ENCODE results near the gene TBRG1.

The TBRG1 gene

GRCh38 chr11:124629961-124630360 lies 7.3 kb downstream of the TBRG1 start:
- H3K4me3 ChIP-seq (ENCODE audit: low read depth, low read length), result no peak overlapping the region
- DNase-seq (ENCODE audit: low read depth), result no peak
- no peak for TF ChIP-seq CTCF (conservative IDR thresholded peaks at IDR 0.05; ENCODE audit: low read depth, low read length)

GRCh38 chr11:124633355-124633754 lies 10.7 kb downstream of the TBRG1 start:
- peak; percentile 64 for DNase-seq (ENCODE audit: low read depth)
- TF ChIP-seq CTCF (conservative IDR thresholded peaks at IDR 0.05; ENCODE audit: low read depth, low read length), result peak; percentile 70

GRCh38 chr11:124635932-124636331 lies 13.3 kb downstream of the TBRG1 start:
- TF ChIP-seq CTCF (conservative IDR thresholded peaks at IDR 0.05; ENCODE audit: low read depth, low read length), result no peak
- DNase-seq (ENCODE audit: low read depth), result no peak
- no peak overlapping the region for H3K4me3 ChIP-seq (ENCODE audit: low read depth, low read length)

More at GRCh38 chr11:124633355-124633754, 10.7 kb downstream of the TBRG1 start:
- H3K4me3 ChIP-seq (ENCODE audit: low read depth, low read length), result no peak overlapping the region

- TF ChIP-seq CTCF (conservative IDR thresholded peaks at IDR 0.05; ENCODE audit: low read depth, low read length), result no peak
Observed at GRCh38 chr11:124638500-124638899, 15.8 kb downstream of the TBRG1 start.

GRCh38 chr11:124639186-124639585 lies 16.5 kb downstream of the TBRG1 start:
- no peak for TF ChIP-seq CTCF (conservative IDR thresholded peaks at IDR 0.05; ENCODE audit: low read depth, low read length)
- no peak overlapping the region for H3K4me3 ChIP-seq (ENCODE audit: low read depth, low read length)

More at GRCh38 chr11:124638500-124638899, 15.8 kb downstream of the TBRG1 start:
- H3K4me3 ChIP-seq (ENCODE audit: low read depth, low read length), result no peak overlapping the region
- no peak for DNase-seq (ENCODE audit: low read depth)

GRCh38 chr11:124640666-124641065 lies 18.0 kb downstream of the TBRG1 start:
- no peak for TF ChIP-seq CTCF (conservative IDR thresholded peaks at IDR 0.05; ENCODE audit: low read depth, low read length)
- no peak overlapping the region for H3K4me3 ChIP-seq (ENCODE audit: low read depth, low read length)
- DNase-seq (ENCODE audit: low read depth), result no peak

More at GRCh38 chr11:124639186-124639585, 16.5 kb downstream of the TBRG1 start:
- DNase-seq (ENCODE audit: low read depth), result no peak

- H3K4me3 ChIP-seq (ENCODE audit: low read depth, low read length), result no peak overlapping the region
- TF ChIP-seq CTCF (conservative IDR thresholded peaks at IDR 0.05; ENCODE audit: low read depth, low read length), result no peak
- no peak for DNase-seq (ENCODE audit: low read depth)
Observed at GRCh38 chr11:124642628-124643027, 20.0 kb downstream of the TBRG1 start.

Measured in choroid plexus epithelial cell (primary cell).